ENCODE results near the gene SLC19A3. TPM values are rescaled to one million over a fixed set of nuclear protein-coding genes. Genes with fewer than 3 reads are reported as not detected.

Gene SLC19A3
- total RNA-seq, 1 donor from 2014 or later = 34.3 TPM

DNA sequence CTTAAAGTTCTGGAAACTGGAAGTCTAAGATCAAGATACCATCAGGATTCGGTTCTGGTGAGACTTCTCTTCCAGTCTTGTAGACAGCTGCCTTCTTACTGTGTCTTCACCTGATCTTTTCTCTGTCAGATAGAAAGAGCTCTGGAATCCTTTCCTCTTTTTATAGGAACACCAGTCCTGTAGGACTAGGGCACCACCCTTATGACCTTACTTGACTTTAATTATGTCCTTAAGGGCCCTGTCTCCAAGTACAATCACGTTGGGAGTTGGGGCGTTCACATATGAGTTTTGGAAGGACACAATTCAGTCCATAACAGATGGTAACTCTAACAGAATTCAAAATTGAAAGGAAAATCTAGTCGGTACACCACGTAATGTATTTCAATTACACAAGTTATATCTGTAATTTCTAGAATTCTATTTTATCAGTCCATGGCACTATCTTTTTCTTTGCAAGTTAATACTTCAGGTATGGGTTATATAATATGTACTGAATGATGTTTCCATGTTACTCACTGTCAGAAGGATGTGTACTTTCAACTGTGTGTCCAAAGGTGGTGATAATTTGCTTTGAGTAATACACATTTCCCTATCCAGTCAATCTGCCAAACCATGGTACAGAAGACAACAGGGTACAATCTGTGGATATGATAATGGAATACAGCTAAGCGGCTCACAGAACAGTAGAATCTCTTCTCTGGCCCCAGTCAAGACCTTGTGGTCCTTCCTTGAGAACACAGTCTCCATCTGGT, 52.5 kb downstream of the SLC19A3 start:
- H3K4me1 Mint-ChIP-seq (ENCODE audit: low read depth) = peaks cover 13% of the 10 kb centered on the region
- no peaks in the 10 kb centered on the region for H3K27me3 Mint-ChIP-seq
- no peak for DNase-seq (ENCODE audit: low spot score, unreplicated experiment)
- H3K4me3 Mint-ChIP-seq (ENCODE audit: low read depth) = no peak overlapping the region
- H3K36me3 Mint-ChIP-seq (ENCODE audit: insufficient read depth) = no peaks in the 10 kb centered on the region
- TF ChIP-seq, protein P1, sequence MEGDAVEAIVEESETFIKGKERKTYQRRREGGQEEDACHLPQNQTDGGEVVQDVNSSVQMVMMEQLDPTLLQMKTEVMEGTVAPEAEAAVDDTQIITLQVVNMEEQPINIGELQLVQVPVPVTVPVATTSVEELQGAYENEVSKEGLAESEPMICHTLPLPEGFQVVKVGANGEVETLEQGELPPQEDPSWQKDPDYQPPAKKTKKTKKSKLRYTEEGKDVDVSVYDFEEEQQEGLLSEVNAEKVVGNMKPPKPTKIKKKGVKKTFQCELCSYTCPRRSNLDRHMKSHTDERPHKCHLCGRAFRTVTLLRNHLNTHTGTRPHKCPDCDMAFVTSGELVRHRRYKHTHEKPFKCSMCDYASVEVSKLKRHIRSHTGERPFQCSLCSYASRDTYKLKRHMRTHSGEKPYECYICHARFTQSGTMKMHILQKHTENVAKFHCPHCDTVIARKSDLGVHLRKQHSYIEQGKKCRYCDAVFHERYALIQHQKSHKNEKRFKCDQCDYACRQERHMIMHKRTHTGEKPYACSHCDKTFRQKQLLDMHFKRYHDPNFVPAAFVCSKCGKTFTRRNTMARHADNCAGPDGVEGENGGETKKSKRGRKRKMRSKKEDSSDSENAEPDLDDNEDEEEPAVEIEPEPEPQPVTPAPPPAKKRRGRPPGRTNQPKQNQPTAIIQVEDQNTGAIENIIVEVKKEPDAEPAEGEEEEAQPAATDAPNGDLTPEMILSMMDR (IDR thresholded peaks at IDR 0.05; ENCODE audit: unreplicated experiment) = no peak
- H3K9me3 Mint-ChIP-seq (ENCODE audit: low read depth) = no peaks in the 10 kb centered on the region
- no peak overlapping the region for H3K27ac Mint-ChIP-seq

DNA sequence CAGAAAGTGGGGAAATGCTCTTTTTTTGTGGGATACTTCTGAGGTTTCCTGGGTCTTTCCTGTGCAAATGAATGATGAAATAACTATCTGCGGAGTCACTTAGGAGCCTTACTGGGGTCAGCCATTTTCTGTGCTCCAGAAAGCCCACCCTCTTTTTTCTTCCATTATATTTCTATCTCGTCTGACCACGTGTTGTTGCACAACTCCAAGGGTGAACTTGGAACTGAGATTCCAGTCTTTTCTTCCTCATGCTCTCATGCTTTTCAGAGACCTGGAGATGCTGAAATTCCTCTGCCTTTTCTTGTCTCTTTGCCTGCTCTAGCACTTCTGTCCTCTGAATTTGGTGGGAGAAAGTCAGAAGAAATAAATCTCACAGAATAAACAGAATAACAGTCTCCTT, 56.0 kb downstream of the SLC19A3 start:
- H3K4me3 Mint-ChIP-seq (ENCODE audit: low read depth) = no peak overlapping the region
- no peaks in the 10 kb centered on the region for H3K36me3 Mint-ChIP-seq (ENCODE audit: insufficient read depth)
- DNase-seq (ENCODE audit: low spot score, unreplicated experiment) = no peak
- TF ChIP-seq, protein P1 (IDR thresholded peaks at IDR 0.05; ENCODE audit: unreplicated experiment) = no peak
- H3K27me3 Mint-ChIP-seq = no peaks in the 10 kb centered on the region
- H3K9me3 Mint-ChIP-seq (ENCODE audit: low read depth) = no peaks in the 10 kb centered on the region
- peaks cover 13% of the 10 kb centered on the region for H3K4me1 Mint-ChIP-seq (ENCODE audit: low read depth)
- H3K27ac Mint-ChIP-seq = no peak overlapping the region

DNA sequence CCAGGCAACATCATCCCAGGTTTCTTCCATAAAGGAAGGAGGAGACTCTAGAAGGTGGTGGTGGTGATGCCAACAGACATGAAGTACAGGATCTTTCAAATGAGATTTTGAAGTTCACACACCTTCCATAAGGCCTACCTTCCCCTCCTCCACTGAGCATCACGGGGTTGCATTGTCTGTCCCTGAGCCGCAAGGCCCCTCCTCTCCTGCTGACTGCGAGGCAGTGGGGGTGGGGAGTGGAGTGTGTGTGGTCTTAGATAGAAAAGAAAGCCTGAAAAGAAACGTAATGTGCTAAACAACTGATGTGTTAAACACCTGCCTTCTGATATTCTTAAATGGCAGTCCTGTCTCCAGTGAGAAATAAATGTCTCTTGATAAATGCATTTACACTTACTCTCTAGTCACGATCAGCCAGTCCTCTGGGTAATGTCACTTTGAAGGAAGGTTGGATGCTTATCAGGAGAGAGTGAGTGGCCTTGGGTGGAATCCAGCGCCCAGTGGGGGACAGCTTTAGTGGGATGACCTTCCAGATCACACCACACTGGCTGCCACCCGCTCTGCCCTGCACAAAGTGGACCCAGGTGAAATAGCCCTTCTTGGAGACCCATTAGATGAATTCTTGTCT, 56.7 kb downstream of the SLC19A3 start:
- H3K4me3 Mint-ChIP-seq (ENCODE audit: low read depth) = no peak overlapping the region
- TF ChIP-seq, protein P1 (IDR thresholded peaks at IDR 0.05; ENCODE audit: unreplicated experiment) = no peak
- no peaks in the 10 kb centered on the region for H3K9me3 Mint-ChIP-seq (ENCODE audit: low read depth)
- H3K27ac Mint-ChIP-seq = no peak overlapping the region
- H3K36me3 Mint-ChIP-seq (ENCODE audit: insufficient read depth) = no peaks in the 10 kb centered on the region
- no peak for DNase-seq (ENCODE audit: low spot score, unreplicated experiment)
- no peaks in the 10 kb centered on the region for H3K27me3 Mint-ChIP-seq
- H3K4me1 Mint-ChIP-seq (ENCODE audit: low read depth) = peaks cover 13% of the 10 kb centered on the region

DNA sequence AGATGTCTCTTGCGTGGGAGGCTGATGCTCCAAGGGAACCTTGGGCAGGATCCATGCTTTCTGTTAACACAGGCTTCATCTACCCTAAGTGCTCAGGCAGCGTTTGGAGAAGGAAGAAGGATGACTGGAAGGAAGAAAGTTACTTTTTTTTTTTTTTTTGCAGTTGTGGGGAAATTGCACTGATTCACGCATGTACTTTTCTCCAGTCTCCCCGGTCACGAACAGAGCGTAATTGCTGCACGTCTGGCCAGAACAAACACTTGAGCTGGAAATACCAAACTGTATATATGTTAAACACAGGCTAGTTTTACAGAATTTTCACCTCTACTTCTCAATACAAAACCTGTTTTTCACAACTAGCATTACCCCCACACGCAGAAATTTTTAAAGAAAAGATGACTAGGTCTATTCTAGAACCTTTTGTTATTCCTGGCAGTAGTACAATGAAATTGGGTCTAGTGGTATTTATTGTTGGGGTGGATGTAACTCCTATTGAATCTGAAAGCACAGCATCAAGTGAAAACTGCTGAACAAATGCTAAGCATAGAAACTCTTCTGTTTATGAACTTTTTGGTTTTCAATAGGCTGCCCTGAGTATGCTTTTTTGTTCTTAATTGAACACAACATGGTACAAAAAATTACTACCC, 60.5 kb downstream of the SLC19A3 start:
- no peaks in the 10 kb centered on the region for H3K9me3 Mint-ChIP-seq (ENCODE audit: low read depth)
- H3K4me3 Mint-ChIP-seq (ENCODE audit: low read depth) = no peak overlapping the region
- no peaks in the 10 kb centered on the region for H3K36me3 Mint-ChIP-seq (ENCODE audit: insufficient read depth)
- H3K27ac Mint-ChIP-seq = no peak overlapping the region
- DNase-seq (ENCODE audit: low spot score, unreplicated experiment) = no peak
- H3K27me3 Mint-ChIP-seq = no peaks in the 10 kb centered on the region
- H3K4me1 Mint-ChIP-seq (ENCODE audit: low read depth) = peaks cover 17% of the 10 kb centered on the region
- TF ChIP-seq, protein P1 (IDR thresholded peaks at IDR 0.05; ENCODE audit: unreplicated experiment) = no peak

DNA sequence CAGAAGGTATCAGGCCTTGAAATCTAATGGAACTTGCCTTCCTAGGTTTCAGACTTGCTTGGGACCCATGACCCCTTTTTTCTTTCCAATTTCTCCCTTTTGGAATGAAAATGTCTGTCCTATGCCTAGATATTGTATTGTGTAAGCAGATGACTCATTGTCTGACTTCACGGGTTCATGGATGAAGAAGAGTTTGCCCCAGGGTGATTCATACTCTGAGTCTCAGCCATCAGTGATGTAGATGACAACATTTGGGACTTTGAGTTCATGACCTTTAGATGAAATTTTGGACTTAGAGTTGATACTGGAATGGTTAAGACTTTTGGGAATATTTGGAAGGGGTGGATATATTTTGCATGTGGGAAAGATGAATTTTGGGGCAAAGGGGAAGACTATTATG, 62.4 kb downstream of the SLC19A3 start:
- no peak for DNase-seq (ENCODE audit: low spot score, unreplicated experiment)
- no peaks in the 10 kb centered on the region for H3K27me3 Mint-ChIP-seq
- no peaks in the 10 kb centered on the region for H3K36me3 Mint-ChIP-seq (ENCODE audit: insufficient read depth)
- H3K4me3 Mint-ChIP-seq (ENCODE audit: low read depth) = no peak overlapping the region
- peaks cover 3% of the 10 kb centered on the region for H3K4me1 Mint-ChIP-seq (ENCODE audit: low read depth)
- no peak overlapping the region for H3K27ac Mint-ChIP-seq
- TF ChIP-seq, protein P1 (IDR thresholded peaks at IDR 0.05; ENCODE audit: unreplicated experiment) = no peak
- no peaks in the 10 kb centered on the region for H3K9me3 Mint-ChIP-seq (ENCODE audit: low read depth)

Measured in progenitor cell of endocrine pancreas (in vitro differentiated cells).